NCI-H446 treated with DMSO at 0.1 percent for 48 hours (cell line): ENCODE data around the gene PPT2.
"Not testable (repeated sequence)": the region's sequence is repeated elsewhere in the genome, so short reads cannot be mapped to it uniquely, and the experiment has no call there.

ENCODE experiments used
- DNase-seq: peaks from one replicate; lab custom pipeline; 2025; lab: John Stamatoyannopoulos, UW

PPT2 gene

DNA sequence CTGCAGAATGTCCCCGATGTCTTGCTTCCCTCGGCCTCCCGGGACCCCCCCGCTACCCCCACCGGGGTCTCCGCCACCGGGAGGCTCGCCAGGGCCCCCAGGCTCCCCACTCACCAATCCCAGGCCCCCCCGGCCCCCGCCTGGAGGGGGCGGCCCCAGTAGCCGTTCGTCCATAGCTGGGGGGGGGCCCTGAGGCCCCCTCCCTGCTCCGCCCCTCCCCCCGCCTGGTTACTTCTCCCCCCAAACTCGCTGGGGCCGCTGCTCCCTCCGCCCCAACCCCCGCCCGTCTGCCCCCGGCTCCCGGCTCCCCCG, 35.8 kb downstream of the PPT2 start:
- no peak for DNase-seq

- DNase-seq = peak; percentile 70
These were observed 36.3 kb downstream of the PPT2 start, which contains the start of gene PBX2 for GRCh38 chr6:32190054-32190851. Gene PBX2, minus strand, starts transcription at chr6:32190202. Its CDS starts 287 bp downstream, at chr6:32189915.

GRCh38 chr6:32190911-32191677, 37.2 kb downstream of the PPT2 start:
- no peak for DNase-seq

DNA sequence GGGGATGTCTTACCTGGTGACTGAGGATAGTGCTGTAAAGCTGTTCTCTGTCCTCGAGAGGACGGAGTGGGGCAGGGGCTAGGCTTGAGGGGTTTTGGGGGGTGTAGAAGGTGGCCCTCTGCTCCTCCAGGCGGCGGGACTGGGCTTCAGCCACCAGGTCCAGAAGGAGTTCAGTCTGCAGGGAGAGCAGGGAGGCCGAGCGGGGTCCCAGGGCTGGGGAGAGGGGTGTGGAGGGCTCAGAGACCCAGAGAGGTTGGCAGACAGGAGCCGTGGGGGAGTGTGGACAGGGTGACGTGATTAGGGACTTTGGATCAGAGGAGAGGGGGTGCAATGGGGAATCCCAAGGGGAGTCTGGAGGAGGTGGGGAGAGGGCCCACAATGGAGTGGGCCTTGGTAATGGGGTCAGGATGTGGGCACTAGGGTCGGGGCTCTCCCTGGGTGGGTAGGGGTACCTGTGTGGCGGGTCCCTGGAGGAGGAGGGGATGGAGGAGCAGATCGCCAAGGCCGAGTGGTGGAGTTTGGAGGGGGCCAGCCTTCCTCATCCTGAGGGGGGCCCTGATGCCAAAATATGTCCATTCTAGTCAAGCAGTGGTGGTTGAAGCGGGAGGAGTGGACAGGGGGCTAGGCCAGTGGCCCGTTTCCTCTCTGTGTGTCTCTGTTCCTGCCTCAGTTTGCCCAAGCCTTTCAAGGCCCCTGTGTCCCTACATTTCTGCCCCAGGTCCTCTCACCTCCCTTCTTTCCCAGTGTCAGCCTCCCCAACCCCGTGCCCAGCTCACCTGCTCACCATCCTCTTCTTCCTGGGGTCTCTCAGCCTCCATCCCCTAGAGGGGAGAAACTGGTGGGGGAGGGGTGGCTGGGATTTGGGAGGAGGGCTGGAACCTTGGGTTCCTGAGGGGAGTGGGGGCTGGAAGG, 38.0 kb downstream of the PPT2 start:
- no peak for DNase-seq

- DNase-seq = no peak
These were observed 38.7 kb downstream of the PPT2 start, which contains the start of gene GPSM3 for GRCh38 chr6:32192608-32193039. Gene GPSM3, minus strand, starts transcription at chr6:32192643. Its CDS starts 130 bp downstream, at chr6:32192513.

- DNase-seq = not testable (repeated sequence)
These were observed 39.2 kb downstream of the PPT2 start for GRCh38 chr6:32193096-32193495.

- DNase-seq = no peak
These were observed 40.4 kb downstream of the PPT2 start for GRCh38 chr6:32194388-32194787.

GRCh38 chr6:32194825-32195651, 41.1 kb downstream of the PPT2 start:
- DNase-seq = peak; percentile 23

DNA sequence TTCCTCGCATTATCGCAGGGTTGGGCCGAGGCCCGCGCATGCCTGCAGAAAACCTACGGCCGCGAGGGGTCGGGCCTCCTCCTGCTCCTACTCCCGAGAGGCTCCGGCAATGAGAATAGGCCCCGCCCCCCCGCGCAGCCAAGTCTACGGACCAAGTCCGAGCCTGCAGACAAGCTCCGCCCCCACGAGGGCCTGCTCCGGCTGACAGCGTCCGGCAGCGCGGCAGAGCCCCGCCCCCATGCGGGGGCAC, 41.6 kb downstream of the PPT2 start:
- peak; percentile 99 for DNase-seq

GRCh38 chr6:32195902-32196681, 42.2 kb downstream of the PPT2 start:
- DNase-seq = peak; percentile 48

GRCh38 chr6:32196682-32197616, 43.0 kb downstream of the PPT2 start:
- no peak for DNase-seq

GRCh38 chr6:32198345-32198696, 44.4 kb downstream of the PPT2 start:
- DNase-seq = no peak

DNA sequence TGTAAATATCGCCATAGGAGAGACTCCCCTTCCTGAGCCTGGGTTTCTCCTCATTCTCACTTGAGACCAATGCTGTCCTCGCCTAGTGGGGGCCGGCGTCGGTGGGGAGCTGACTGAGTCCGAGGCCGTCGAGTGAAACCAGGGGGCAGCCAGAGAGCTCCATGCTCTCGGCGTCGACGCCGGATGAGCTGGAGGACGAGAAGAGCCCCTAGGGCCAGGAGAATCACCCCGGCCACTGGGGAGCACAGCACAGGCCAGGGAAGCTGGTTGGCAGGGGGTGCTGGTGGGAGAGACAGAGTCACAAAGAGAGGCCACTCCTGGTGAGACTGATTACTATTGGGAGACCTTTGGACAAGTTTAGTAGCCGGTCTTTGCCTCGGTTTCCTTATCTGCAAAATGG, 44.9 kb downstream of the PPT2 start:
- DNase-seq = no peak

GRCh38 chr6:32200711-32201475, 47.0 kb downstream of the PPT2 start:
- no peak for DNase-seq

GRCh38 chr6:32202186-32202585, 48.2 kb downstream of the PPT2 start:
- DNase-seq = no peak

GRCh38 chr6:32203426-32204267, 49.7 kb downstream of the PPT2 start:
- no peak for DNase-seq

DNA sequence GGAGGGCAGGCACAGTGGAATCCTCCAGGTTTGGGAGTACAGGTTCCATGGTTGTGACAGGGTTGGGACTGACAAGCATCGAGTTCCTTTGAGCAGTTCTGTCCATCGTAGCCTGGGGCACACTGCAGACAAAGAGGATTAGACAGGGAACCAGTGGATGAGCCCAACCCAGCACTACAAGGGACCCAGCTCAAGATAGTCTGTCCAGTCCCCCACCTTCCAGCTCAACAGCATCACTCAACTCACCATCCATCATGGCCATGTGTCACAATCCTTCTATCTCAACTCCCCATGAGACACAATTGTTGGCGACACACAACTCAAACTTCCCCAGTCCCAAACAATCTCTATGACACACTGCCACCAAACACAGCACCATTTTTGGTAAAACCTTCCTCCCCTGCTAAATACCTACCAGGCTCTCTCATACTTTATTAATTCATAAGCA, 50.4 kb downstream of the PPT2 start:
- no peak for DNase-seq

DNA sequence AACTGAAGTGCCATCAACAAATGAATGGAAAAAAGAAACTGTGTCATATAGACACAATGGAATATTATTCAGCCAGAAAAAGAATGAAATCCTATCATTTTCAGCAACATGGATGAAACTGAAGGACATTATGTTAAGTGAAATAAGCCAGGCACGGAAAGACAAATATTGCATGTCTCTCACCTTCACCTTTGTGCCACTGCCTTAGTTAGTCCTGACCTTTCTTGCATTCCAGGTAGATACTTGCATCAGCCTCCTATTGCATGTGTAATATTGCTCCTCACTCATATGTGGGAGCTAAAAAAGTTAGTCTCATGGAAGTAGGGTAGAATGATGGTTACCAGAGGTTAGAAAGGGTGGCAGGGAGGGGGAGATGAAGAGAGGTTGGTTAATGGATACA, 55.1 kb downstream of the PPT2 start:
- no peak for DNase-seq
